Measurements from ENCODE around the gene LRRC37A3.
"Not testable (repeated sequence)": the region's sequence is repeated elsewhere in the genome, so short reads cannot be mapped to it uniquely, and the experiment has no call there.

- not testable (repeated sequence) for TF ChIP-seq EP300, CTCF, POLR2AphosphoS5, POLR2A (IDR thresholded peaks at IDR 0.05)
Observed at GRCh38 chr17:64838513-64838912, 80.8 kb downstream of the LRRC37A3 start.

Measured in suprapubic skin (tissue), 4 donors.